Bronchial epithelial cell (primary cell): ENCODE measurements around the gene ADARB2. TPM values are rescaled to one million over a fixed set of nuclear protein-coding genes. Genes with fewer than 3 reads are reported as not detected.

Experiments
- DNase-seq: peaks from one replicate; pipeline ENCODE4 v3.0.0-alpha.2; 2010; ENCODE audit warnings: low read depth
- FAIRE-seq: peaks from 2 replicates; lab custom pipeline; 2011; peaks lifted over from hg19 to GRCh38; lab: Jason Lieb, UNC
- H3K27me3 ChIP-seq: 2 replicates; pipeline ENCODE4 v1.5.1; 2011; ENCODE audit warnings: low read length; ENCODE audit not compliant: control insufficient read depth, insufficient read depth
- H3K36me3 ChIP-seq: 2 replicates; pipeline ENCODE4 v1.5.1; 2011; ENCODE audit warnings: low read length; ENCODE audit not compliant: control insufficient read depth, insufficient read depth
- H3K4me3 ChIP-seq: 2 replicates; pipeline ENCODE4 v1.5.1; 2011; ENCODE audit warnings: mild to moderate bottlenecking, low read depth, low read length, control low read depth
- CTCF ChIP-seq: IDR thresholded peaks from 2 replicates; pipeline ENCODE4 v1.5.1; 2011; ENCODE audit warnings: mild to moderate bottlenecking, moderate library complexity, low read length, control low read depth, inconsistent platforms; ENCODE audit not compliant: insufficient read depth, severe bottlenecking
- total RNA-seq: library from RNA; depleted of rRNA; stranded (reverse); fragments of >200 nt; gene quantifications from 2 replicates; pipeline ENCODE4 v1.2.1, GENCODE V29; 2014

The ADARB2 gene
- total RNA-seq, 1 donor from 2014 or later: not detected

GRCh38 chr10:1308173-1308961 lies 429.0 kb downstream of the ADARB2 start:
- DNase-seq (peak; percentile 10), FAIRE-seq (no peak)
- no peak for TF ChIP-seq CTCF
- H3K27me3 ChIP-seq: no peaks in the 10 kb centered on the region
- no peak overlapping the region for H3K4me3 ChIP-seq
- no peaks in the 10 kb centered on the region for H3K36me3 ChIP-seq

- FAIRE-seq: no peak
- no peaks in the 10 kb centered on the region for H3K27me3 ChIP-seq
- H3K36me3 ChIP-seq: no peaks in the 10 kb centered on the region
- no peak for TF ChIP-seq CTCF
- no peak overlapping the region for H3K4me3 ChIP-seq
- DNase-seq: no peak
Observed at GRCh38 chr10:1301143-1301542, 436.2 kb downstream of the ADARB2 start.

- no peak for FAIRE-seq
- no peaks in the 10 kb centered on the region for H3K36me3 ChIP-seq
- no peak for DNase-seq
- H3K4me3 ChIP-seq: no peak overlapping the region
- TF ChIP-seq CTCF: no peak
- H3K27me3 ChIP-seq: no peaks in the 10 kb centered on the region
Observed at GRCh38 chr10:1300218-1300617, 437.1 kb downstream of the ADARB2 start.

GRCh38 chr10:1299041-1299726 lies 438.1 kb downstream of the ADARB2 start:
- FAIRE-seq (no peak), DNase-seq (no peak)
- Histone ChIP-seq H3K4me3 (no peak overlapping the region), H3K36me3 (no peaks in the 10 kb centered on the region), H3K27me3 (no peaks in the 10 kb centered on the region)
- no peak for TF ChIP-seq CTCF

- FAIRE-seq (no peak), DNase-seq (no peak)
- Histone ChIP-seq H3K36me3 (no peaks in the 10 kb centered on the region), H3K27me3 (no peaks in the 10 kb centered on the region), H3K4me3 (no peak overlapping the region)
- no peak for TF ChIP-seq CTCF
Observed at GRCh38 chr10:1297566-1298301, 439.6 kb downstream of the ADARB2 start.
